ENCODE data around the gene WDR64. TPM values are rescaled to one million over a fixed set of nuclear protein-coding genes. Genes with fewer than 3 reads are reported as not detected.

Gene WDR64
- total and polyA plus RNA-seq, 2 experiments from 2014 or later: not detected

GRCh38 chr1:241642593-241642944 lies 9.5 kb upstream of the WDR64 start:
- Histone ChIP-seq H2AFZ (no peak overlapping the region), H4K20me1 (replicated peaks; ENCODE audit: insufficient read depth) (peaks cover 5% of the 10 kb centered on the region; the same call in 1 of the 2 replicates), H3F3A (replicated peaks; ENCODE audit: low read depth) (no peaks in the 10 kb centered on the region), H3K27ac (ENCODE audit: low read depth) (no peak overlapping the region), H3K4me2 (no peak overlapping the region), H3K79me2 (replicated peaks; ENCODE audit: insufficient read depth) (peaks cover 20% of the 10 kb centered on the region), H3K36me3 (ENCODE audit: insufficient read depth) (0 out of 2 replicates have a peak, but pooled peaks cover 4% of the 10 kb centered on the region), H3K9me2 (ENCODE audit: insufficient read depth) (no peaks in the 10 kb centered on the region), H3K4me3 (no peak overlapping the region), H3K4me1 (ENCODE audit: insufficient read depth) (peaks cover 9% of the 10 kb centered on the region), H3K27me3 (ENCODE audit: insufficient read depth) (no peaks in the 10 kb centered on the region)
- peaks cover 17% of the 10 kb centered on the region for H3K36me3 Mint-ChIP-seq (ENCODE audit: low read depth)
- TF ChIP-seq ZNF114 (CRISPR knock-in tag; IDR thresholded peaks at IDR 0.05) (no peak), REST (IDR thresholded peaks at IDR 0.05; ENCODE audit: unreplicated experiment) (no peak), ZNF331 (CRISPR knock-in tag; IDR thresholded peaks at IDR 0.05; ENCODE audit: low read depth) (no peak), CREB1 (CRISPR knock-in tag; IDR thresholded peaks at IDR 0.05; ENCODE audit: low read depth) (no peak), ETS1 (IDR thresholded peaks at IDR 0.05) (no peak), POLR2AphosphoS5 (IDR thresholded peaks at IDR 0.05; ENCODE audit: low read depth) (no peak), NANOG (IDR thresholded peaks at IDR 0.05; ENCODE audit: borderline replicate concordance) (no peak), STAT1 (IDR thresholded peaks at IDR 0.05; ENCODE audit: unreplicated experiment) (no peak), JUNB (IDR thresholded peaks at IDR 0.05; ENCODE audit: unreplicated experiment) (no peak)
- TF ChIP-seq, protein P1, sequence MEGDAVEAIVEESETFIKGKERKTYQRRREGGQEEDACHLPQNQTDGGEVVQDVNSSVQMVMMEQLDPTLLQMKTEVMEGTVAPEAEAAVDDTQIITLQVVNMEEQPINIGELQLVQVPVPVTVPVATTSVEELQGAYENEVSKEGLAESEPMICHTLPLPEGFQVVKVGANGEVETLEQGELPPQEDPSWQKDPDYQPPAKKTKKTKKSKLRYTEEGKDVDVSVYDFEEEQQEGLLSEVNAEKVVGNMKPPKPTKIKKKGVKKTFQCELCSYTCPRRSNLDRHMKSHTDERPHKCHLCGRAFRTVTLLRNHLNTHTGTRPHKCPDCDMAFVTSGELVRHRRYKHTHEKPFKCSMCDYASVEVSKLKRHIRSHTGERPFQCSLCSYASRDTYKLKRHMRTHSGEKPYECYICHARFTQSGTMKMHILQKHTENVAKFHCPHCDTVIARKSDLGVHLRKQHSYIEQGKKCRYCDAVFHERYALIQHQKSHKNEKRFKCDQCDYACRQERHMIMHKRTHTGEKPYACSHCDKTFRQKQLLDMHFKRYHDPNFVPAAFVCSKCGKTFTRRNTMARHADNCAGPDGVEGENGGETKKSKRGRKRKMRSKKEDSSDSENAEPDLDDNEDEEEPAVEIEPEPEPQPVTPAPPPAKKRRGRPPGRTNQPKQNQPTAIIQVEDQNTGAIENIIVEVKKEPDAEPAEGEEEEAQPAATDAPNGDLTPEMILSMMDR (conservative IDR thresholded peaks at IDR 0.05; ENCODE audit: low read depth in 2 of 2): no peak
- TF ChIP-seq, protein P2, sequence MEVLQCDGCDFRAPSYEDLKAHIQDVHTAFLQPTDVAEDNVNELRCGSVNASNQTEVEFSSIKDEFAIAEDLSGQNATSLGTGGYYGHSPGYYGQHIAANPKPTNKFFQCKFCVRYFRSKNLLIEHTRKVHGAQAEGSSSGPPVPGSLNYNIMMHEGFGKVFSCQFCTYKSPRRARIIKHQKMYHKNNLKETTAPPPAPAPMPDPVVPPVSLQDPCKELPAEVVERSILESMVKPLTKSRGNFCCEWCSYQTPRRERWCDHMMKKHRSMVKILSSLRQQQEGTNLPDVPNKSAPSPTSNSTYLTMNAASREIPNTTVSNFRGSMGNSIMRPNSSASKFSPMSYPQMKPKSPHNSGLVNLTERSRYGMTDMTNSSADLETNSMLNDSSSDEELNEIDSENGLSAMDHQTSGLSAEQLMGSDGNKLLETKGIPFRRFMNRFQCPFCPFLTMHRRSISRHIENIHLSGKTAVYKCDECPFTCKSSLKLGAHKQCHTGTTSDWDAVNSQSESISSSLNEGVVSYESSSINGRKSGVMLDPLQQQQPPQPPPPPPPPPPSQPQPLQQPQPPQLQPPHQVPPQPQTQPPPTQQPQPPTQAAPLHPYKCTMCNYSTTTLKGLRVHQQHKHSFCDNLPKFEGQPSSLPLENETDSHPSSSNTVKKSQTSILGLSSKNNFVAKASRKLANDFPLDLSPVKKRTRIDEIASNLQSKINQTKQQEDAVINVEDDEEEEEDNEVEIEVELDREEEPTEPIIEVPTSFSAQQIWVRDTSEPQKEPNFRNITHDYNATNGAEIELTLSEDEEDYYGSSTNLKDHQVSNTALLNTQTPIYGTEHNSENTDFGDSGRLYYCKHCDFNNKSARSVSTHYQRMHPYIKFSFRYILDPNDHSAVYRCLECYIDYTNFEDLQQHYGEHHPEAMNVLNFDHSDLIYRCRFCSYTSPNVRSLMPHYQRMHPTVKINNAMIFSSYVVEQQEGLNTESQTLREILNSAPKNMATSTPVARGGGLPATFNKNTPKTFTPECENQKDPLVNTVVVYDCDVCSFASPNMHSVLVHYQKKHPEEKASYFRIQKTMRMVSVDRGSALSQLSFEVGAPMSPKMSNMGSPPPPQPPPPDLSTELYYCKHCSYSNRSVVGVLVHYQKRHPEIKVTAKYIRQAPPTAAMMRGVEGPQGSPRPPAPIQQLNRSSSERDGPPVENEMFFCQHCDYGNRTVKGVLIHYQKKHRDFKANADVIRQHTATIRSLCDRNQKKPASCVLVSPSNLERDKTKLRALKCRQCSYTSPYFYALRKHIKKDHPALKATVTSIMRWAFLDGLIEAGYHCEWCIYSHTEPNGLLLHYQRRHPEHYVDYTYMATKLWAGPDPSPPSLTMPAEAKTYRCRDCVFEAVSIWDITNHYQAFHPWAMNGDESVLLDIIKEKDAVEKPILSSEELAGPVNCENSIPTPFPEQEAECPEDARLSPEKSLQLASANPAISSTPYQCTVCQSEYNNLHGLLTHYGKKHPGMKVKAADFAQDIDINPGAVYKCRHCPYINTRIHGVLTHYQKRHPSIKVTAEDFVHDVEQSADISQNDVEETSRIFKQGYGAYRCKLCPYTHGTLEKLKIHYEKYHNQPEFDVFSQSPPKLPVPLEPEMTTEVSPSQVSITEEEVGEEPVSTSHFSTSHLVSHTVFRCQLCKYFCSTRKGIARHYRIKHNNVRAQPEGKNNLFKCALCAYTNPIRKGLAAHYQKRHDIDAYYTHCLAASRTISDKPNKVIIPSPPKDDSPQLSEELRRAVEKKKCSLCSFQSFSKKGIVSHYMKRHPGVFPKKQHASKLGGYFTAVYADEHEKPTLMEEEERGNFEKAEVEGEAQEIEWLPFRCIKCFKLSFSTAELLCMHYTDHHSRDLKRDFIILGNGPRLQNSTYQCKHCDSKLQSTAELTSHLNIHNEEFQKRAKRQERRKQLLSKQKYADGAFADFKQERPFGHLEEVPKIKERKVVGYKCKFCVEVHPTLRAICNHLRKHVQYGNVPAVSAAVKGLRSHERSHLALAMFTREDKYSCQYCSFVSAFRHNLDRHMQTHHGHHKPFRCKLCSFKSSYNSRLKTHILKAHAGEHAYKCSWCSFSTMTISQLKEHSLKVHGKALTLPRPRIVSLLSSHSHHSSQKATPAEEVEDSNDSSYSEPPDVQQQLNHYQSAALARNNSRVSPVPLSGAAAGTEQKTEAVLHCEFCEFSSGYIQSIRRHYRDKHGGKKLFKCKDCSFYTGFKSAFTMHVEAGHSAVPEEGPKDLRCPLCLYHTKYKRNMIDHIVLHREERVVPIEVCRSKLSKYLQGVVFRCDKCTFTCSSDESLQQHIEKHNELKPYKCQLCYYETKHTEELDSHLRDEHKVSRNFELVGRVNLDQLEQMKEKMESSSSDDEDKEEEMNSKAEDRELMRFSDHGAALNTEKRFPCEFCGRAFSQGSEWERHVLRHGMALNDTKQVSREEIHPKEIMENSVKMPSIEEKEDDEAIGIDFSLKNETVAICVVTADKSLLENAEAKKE (CRISPR knock-in tag; IDR thresholded peaks at IDR 0.05): no peak
- ATAC-seq (no peak), DNase-seq (ENCODE audit: low spot score) (no peak)
- peaks cover 23% of the 10 kb centered on the region for H3K9me3 Mint-ChIP-seq
- H3K4me1 Mint-ChIP-seq: peaks cover 25% of the 10 kb centered on the region
- no peak overlapping the region for H3K27ac Mint-ChIP-seq
- H3K4me3 Mint-ChIP-seq: no peak overlapping the region
- peaks cover 8% of the 10 kb centered on the region for H3K27me3 Mint-ChIP-seq (ENCODE audit: insufficient read depth, low read depth, poor library complexity)
